K562 (cell line): ENCODE measurements around the gene SP4. TPM values are rescaled to one million over a fixed set of nuclear protein-coding genes. Genes with fewer than 3 reads are reported as not detected.
A peak's percentile ranks its signal among the peaks of the same experiment; 100 is the strongest.

ENCODE experiments used
- BRF1 ChIP-seq: IDR thresholded peaks from 3 replicates; pipeline ENCODE4 v1.6.1; 2011; ENCODE audit warnings: borderline replicate concordance, mild to moderate bottlenecking; ENCODE audit not compliant: insufficient read length; ENCODE audit errors: extremely low read depth
- C11orf30 ChIP-seq: fragments of 450-650 bp; IDR thresholded peaks from 2 replicates; pipeline ENCODE4 v1.6.1; 2016; ENCODE audit warnings: low read depth, mild to moderate bottlenecking
- CAMTA2 ChIP-seq: fragments of 250-450 bp; sonication (Bioruptor Pico); conservative IDR thresholded peaks from 2 replicates; pipeline ENCODE4 v1.5.1; 2022
- CBFA2T2 ChIP-seq: fragments of 450-650 bp; conservative IDR thresholded peaks from 2 replicates; pipeline ENCODE4 v1.6.1; 2017; ENCODE audit warnings: mild to moderate bottlenecking
- CBFA2T3 ChIP-seq: fragments of 450-650 bp; IDR thresholded peaks from 2 replicates; pipeline ENCODE4 v1.6.1; 2017
- CEBPB ChIP-seq: fragments of 450-650 bp; IDR thresholded peaks from 2 replicates; pipeline ENCODE4 v1.6.1; 2016; ENCODE audit warnings: missing genetic modification characterization, missing compliant biosample characterization
- CHD2 ChIP-seq: IDR thresholded peaks from 2 replicates; pipeline ENCODE4 v1.6.1; 2011; ENCODE audit warnings: low read depth, low read length
- DACH1 ChIP-seq: fragments of 450-650 bp; IDR thresholded peaks from 2 replicates; pipeline ENCODE4 v1.6.1; 2018; ENCODE audit not compliant: partially characterized antibody
- EHMT2 ChIP-seq: fragments of 450-650 bp; IDR thresholded peaks from 2 replicates; pipeline ENCODE4 v1.6.1; 2018; ENCODE audit warnings: antibody characterized with exemption
- EP300 ChIP-seq: IDR thresholded peaks from 2 replicates; pipeline ENCODE4 v1.6.1; 2012; ENCODE audit warnings: low read length, improper control_type of control experiment
- KDM5B ChIP-seq: fragments of 200-600 bp; sonication (generic); IDR thresholded peaks from 2 replicates; pipeline ENCODE4 v1.6.1; 2012; ENCODE audit warnings: low read depth, mild to moderate bottlenecking, moderate library complexity, low read length, control low read depth, inconsistent platforms; ENCODE audit not compliant: insufficient replicate concordance
- MCM5 ChIP-seq: fragments of 450-650 bp; IDR thresholded peaks from 2 replicates; pipeline ENCODE4 v1.6.1; 2016; ENCODE audit warnings: low read depth
- MIER1 ChIP-seq: fragments of 450-650 bp; IDR thresholded peaks from 2 replicates; pipeline ENCODE4 v1.6.1; 2016; ENCODE audit warnings: antibody characterized with exemption, mild to moderate bottlenecking, low read depth
- MTA2 ChIP-seq: fragments of 450-650 bp; IDR thresholded peaks from 2 replicates; pipeline ENCODE4 v1.6.1; 2016; ENCODE audit warnings: low read depth
- NCOA4 ChIP-seq: fragments of 450-650 bp; IDR thresholded peaks from 2 replicates; pipeline ENCODE4 v1.6.1; 2018; ENCODE audit warnings: mild to moderate bottlenecking; ENCODE audit not compliant: partially characterized antibody
- NCOR1 ChIP-seq: fragments of 450-650 bp; IDR thresholded peaks from 2 replicates; pipeline ENCODE4 v1.6.1; 2016; ENCODE audit warnings: mild to moderate bottlenecking, moderate library complexity
- NFIX ChIP-seq: fragments of 250-450 bp; sonication (Bioruptor Pico); IDR thresholded peaks from 2 replicates; pipeline ENCODE4 v1.4.0; 2020; ENCODE audit warnings: low read depth, mild to moderate bottlenecking, moderate library complexity
- SIN3A ChIP-seq, 2 experiments: fragments of 150-350 bp in 1 of 2; IDR thresholded peaks; 2 replicates each; pipeline ENCODE4 v1.6.1; 2011 to 2016; ENCODE audit warnings: borderline replicate concordance in 2 of 2, low read depth in 2 of 2, low read length in 2 of 2, mild to moderate bottlenecking in 2 of 2, moderate library complexity in 2 of 2; ENCODE audit not compliant: control insufficient read depth in 1 of 2
- SMARCA4 ChIP-seq: fragments of 450-650 bp; IDR thresholded peaks from 2 replicates; pipeline ENCODE4 v1.6.1; 2016
- TCF3 ChIP-seq: sonication (generic); formaldehyde crosslinking; IDR thresholded peaks from 2 replicates; pipeline ENCODE4 v1.4.0; 2020; ENCODE audit warnings: mild to moderate bottlenecking, missing genetic modification reagents
- YY1 ChIP-seq, 3 experiments: IDR thresholded peaks; 2 replicates each; pipeline ENCODE4 v1.6.1; 2011; ENCODE audit warnings: low read length in 2 of 3, mild to moderate bottlenecking in 2 of 3, moderate library complexity in 2 of 3, borderline replicate concordance in 1 of 3, control low read depth in 1 of 3, low read depth in 1 of 3; ENCODE audit not compliant: insufficient read depth in 3 of 3, insufficient replicate concordance in 2 of 3, control insufficient read depth in 1 of 3, insufficient read length in 1 of 3; ENCODE audit errors: extremely low read depth in 1 of 3
- ZNF583 ChIP-seq: fragments of 250-450 bp; sonication (Bioruptor Pico); IDR thresholded peaks from 2 replicates; pipeline ENCODE4 v1.4.0; 2020
- ZNF589 ChIP-seq: fragments of 200-800 bp; sonication (Bioruptor generic); IDR thresholded peaks from 2 replicates; pipeline ENCODE4 v1.6.1; 2016; ENCODE audit warnings: low read depth, missing genetic modification characterization, missing compliant biosample characterization
- polyA plus RNA-seq, 8 experiments: library from polyadenylated mRNA; depleted of rRNA in 4 of 8; stranded (reverse) in 5 of 8; unstranded in 3 of 8; fragments of >200 nt; fragmentation: Nextera tagmentation in 2 of 8; fragmentation: Illumina TruSeq in 1 of 8; extraction: Ambion mirVana in 2 of 8; extraction: Trizol in 1 of 8; gene quantifications; 2 replicates each; pipeline versions ENCODE4 v1.2.1 to v1.2.3, GENCODE V29; 2011 to 2014; ENCODE audit warnings: inconsistent platforms in 1 of 8, missing spikeins in 1 of 8
- total RNA-seq, 7 experiments: library from RNA; depleted of rRNA in 6 of 7; stranded (reverse); fragments of >200 nt in 6 of 7; fragmentation: Illumina TruSeq in 2 of 7; extraction: Trizol in 2 of 7; gene quantifications; 2 replicates each; pipeline versions ENCODE4 v1.2.1 to v1.2.3, GENCODE V29; 2011 to 2021; ENCODE audit warnings: low replicate concordance in 1 of 7
- TF ChIP-seq, protein P1 (sequence below): sonication (generic); formaldehyde crosslinking; IDR thresholded peaks from 2 replicates; pipeline ENCODE4 v1.8.0; 2022; ENCODE audit warnings: mild to moderate bottlenecking, missing genetic modification reagents
- TF ChIP-seq, protein P2 (sequence below): fragments of 450-650 bp; formaldehyde crosslinking; IDR thresholded peaks from 2 replicates; pipeline ENCODE4 v1.4.0; 2020; ENCODE audit warnings: mild to moderate bottlenecking, mixed read lengths

SP4 gene
- total and polyA plus RNA-seq, 9 of the 15 experiments (the other 6 are each of a cell fraction or from before 2014, with no cell fraction given), result 2.4 to 9.4 (median 4.5) TPM

DNA sequence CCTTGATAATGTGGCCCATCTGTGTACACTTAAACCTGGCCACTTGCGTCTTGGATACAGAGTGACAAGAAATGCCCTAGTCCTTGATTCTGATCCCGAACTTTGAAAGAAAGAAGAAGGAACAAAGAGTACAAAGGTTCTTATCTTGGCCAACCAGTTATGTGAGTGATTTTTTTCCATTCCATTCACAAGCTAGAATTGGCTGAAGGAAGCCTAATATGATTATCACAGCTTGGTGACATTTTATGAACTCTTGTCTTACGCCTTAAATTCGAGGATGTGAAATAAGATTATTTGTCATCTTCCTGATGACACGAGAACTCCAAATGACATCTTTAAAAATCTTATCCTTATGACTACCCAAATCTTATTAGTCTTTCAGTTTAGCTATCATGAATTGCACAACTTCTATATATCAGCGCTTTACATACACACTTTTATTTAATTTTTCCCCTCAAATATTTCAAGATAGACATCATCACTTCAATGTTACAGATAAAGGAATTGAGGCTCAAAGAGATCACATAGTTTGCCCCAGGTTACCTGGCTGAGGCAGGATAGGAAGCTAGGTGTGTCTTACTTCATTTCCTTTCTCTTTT, 13.0 kb upstream of the SP4 start (continued):
- TF ChIP-seq CAMTA2 (CRISPR knock-in tag) (no peak), ZNF583 (CRISPR knock-in tag) (no peak), YY1 (IDR thresholded peaks at IDR 0.05; ENCODE audit: borderline replicate concordance in 1 of 3, control insufficient read depth in 1 of 3, extremely low read depth in 1 of 3, insufficient read depth in 3 of 3, insufficient read length in 1 of 3, insufficient replicate concordance in 2 of 3, low read depth in 1 of 3, low read length in 2 of 3) (no peak), CBFA2T2 (peak; percentile 45; the same call in 1 of the 2 replicates), BRF1 (no peak), KDM5B (no peak), MCM5 (no peak), SIN3A (IDR thresholded peaks at IDR 0.05; ENCODE audit: borderline replicate concordance in 2 of 2, control insufficient read depth in 1 of 2, low read depth in 2 of 2, low read length in 2 of 2) (no peak), CEBPB (peak; percentile 78), SMARCA4 (peak; percentile 40; the same call in 1 of the 2 replicates), TCF3 (CRISPR knock-in tag) (0 out of 2 replicates have a peak, but pooled peaks have one; percentile 42), EP300 (0 out of 2 replicates have a peak, but pooled peaks have one; percentile 9), EHMT2 (0 out of 2 replicates have a peak, but pooled peaks have one; percentile 9), DACH1 (no peak), NCOA4 (no peak), CBFA2T3 (peak; percentile 67), C11orf30 (no peak), NCOR1 (0 out of 2 replicates have a peak, but pooled peaks have one; percentile 30), CHD2 (no peak), ZNF589 (CRISPR knock-in tag) (no peak), NFIX (no peak), MTA2 (peak; percentile 46), MIER1 (no peak)
- TF ChIP-seq, protein P1, sequence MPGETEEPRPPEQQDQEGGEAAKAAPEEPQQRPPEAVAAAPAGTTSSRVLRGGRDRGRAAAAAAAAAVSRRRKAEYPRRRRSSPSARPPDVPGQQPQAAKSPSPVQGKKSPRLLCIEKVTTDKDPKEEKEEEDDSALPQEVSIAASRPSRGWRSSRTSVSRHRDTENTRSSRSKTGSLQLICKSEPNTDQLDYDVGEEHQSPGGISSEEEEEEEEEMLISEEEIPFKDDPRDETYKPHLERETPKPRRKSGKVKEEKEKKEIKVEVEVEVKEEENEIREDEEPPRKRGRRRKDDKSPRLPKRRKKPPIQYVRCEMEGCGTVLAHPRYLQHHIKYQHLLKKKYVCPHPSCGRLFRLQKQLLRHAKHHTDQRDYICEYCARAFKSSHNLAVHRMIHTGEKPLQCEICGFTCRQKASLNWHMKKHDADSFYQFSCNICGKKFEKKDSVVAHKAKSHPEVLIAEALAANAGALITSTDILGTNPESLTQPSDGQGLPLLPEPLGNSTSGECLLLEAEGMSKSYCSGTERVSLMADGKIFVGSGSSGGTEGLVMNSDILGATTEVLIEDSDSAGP (CRISPR knock-in tag), result no peak
- TF ChIP-seq, protein P2, sequence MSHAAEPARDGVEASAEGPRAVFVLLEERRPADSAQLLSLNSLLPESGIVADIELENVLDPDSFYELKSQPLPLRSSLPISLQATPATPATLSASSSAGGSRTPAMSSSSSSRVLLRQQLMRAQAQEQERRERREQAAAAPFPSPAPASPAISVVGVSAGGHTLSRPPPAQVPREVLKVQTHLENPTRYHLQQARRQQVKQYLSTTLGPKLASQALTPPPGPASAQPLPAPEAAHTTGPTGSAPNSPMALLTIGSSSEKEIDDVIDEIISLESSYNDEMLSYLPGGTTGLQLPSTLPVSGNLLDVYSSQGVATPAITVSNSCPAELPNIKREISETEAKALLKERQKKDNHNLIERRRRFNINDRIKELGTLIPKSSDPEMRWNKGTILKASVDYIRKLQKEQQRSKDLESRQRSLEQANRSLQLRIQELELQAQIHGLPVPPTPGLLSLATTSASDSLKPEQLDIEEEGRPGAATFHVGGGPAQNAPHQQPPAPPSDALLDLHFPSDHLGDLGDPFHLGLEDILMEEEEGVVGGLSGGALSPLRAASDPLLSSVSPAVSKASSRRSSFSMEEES (CRISPR knock-in tag), result no peak
